Urothelium cell line (cell line): ENCODE data around the gene JAG2.

Experiments used
- DNase-seq: peaks from one replicate; pipeline ENCODE4 v3.0.0; 2011; ENCODE audit warnings: low spot score, mixed read lengths
- FAIRE-seq: peaks from 2 replicates; lab custom pipeline; 2011; peaks lifted over from hg19 to GRCh38; lab: Jason Lieb, UNC

Gene JAG2

DNA sequence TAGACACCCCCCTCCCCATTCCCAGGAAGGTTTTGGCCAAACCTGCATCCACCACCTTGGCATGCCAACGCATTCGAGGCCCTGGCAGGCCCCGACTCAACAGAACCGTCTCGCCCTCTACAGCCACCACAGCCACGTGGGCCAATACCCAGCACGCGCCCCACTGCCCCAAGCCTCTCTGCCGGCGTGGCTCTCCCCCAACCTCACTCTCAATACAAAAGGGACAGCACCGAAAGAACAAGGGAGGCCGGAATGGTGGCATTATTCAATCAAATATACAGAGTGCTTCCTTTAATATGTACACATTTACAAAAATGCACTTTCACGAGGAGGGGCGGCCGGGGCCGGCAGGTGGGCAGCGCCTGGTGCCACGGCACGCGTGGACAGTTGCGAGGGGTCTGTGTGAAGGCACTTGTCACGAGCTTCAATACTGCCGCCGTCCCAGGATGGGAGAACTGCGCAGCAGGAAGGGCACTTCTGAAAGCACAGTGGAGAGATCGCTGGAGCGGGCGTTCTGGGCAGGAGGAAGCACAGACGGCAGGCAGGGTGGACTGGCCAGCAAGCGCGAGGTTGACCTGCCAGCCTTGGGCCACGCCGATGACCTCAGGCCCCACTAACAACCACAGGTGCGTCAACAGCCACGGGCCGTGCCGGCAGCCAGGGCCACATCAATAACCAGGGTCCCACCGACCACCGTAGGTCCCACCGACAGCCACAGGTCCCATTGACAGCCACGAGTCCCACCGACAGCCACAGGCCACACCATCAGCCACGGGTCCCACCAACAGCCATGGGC, 26.9 kb downstream of the JAG2 start:
- no peak for FAIRE-seq
- no peak for DNase-seq

DNA sequence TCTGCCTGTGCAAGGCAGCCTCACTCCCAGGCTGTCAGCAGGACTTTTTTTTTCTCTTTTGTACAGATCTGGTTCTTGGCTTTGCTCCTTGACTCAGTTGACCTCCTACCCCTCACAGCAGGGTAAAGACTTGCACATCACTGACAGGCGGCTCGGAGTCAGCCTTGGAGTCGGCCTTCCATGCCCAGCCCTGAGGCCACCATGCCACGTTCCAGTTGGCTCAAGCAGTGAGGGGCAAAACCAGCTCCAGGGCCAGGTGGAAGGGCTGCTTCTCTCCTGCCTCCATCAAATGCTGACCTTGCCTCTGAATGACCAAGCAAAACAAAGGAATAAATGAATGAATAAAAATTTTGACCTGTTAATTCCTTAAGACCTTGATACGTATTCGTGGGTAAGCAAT, 27.6 kb downstream of the JAG2 start:
- FAIRE-seq (no peak), DNase-seq (no peak)

DNA sequence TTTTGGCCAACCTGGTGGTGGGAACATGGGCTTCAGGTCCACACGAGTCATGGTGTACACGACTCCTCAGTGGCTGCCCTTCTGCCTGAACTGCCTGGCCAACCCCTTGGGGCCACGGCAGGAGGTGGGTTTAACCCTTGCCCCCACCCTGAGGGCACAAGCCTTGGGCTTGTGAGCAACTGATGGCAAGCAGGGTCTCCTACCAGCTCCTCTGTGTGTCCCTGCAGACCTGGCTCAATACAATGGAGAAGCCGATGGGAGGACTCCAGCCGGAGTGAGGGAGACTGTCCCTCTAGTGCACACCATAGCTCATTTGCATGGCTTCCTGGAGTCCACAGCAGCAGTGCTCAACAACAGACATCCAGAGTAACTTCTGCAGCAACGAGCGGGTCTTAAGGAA, 28.0 kb downstream of the JAG2 start:
- FAIRE-seq: no peak

DNA sequence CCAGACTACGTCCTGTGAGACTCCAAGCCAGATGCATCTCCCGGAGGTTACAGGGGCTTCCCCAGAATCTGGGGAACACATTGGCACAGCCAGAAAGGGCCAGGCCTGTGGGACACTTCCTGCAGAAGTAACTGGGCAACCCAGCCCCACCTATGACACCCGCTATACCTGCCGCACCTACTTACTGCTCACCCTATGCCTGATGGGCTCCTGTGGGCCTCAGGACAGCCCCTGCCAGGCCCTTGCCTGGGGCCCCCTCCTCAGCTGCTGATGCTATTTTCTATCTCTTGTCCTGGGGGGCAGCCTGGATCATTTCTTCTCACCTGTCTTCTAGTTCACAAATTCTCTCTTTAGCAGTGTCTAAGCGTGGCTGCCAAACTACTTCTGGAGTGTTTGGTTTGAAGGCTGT, 28.7 kb downstream of the JAG2 start:
- no peak for DNase-seq
- FAIRE-seq: no peak

More for the DNA sequence above, 28.0 kb downstream of the JAG2 start:
- no peak for DNase-seq

DNA sequence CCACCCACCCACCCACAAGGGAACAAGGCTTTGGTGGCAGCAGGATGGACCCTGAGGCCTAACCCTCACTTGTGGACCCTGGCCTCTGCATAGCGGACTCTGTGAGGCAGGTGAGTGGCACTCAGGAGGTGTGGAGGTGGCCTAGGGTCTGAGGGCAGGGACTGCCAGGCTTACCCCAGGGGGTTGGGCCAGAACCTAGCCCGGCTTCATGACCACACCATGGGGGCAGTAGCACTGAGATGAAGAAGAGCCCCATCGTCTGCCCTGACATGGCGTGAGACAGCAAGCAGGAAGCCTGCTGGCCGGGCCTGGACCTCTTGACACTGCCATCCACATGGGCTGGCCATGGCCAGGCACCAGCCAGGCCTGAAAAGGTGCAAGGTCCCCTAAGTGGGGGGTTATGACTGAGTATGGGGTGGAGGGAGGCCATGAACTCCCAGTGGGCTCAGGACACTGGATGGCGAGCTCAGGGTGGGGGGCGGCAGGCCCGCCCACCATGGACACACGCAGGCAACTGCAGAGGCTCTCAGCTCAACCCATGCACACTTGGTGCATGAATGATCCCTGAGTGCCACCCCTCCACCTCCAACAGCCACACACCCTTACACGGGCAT, 29.3 kb downstream of the JAG2 start:
- DNase-seq (no peak), FAIRE-seq (no peak)

DNA sequence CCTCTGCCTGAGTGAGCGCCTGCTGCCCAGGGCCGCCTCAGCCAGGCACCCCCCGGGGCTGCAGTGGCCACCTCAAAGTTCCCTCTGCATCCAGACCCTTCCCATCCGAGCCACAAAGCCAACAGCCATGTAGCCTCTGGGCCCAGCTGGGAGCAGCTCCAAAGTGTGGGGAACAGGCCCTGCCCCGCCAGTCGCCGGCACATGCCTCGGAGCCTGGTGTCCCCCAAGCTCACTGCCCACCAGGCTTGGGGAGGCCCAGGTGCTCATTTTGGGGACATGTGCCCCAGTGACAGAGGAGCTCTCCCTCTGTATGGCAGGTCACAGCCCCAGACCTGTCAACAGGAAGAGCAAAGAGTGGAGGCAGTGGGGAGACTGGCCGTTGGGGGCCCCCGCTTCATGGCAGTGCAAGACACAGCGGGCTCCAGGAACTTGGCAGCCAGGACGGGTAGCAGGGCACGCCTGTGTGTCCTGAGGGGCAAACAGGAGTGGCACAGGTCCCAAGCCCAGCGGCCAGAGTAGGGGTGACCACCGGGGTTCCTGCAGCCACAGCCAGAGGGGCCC, 29.9 kb downstream of the JAG2 start:
- FAIRE-seq: no peak

DNA sequence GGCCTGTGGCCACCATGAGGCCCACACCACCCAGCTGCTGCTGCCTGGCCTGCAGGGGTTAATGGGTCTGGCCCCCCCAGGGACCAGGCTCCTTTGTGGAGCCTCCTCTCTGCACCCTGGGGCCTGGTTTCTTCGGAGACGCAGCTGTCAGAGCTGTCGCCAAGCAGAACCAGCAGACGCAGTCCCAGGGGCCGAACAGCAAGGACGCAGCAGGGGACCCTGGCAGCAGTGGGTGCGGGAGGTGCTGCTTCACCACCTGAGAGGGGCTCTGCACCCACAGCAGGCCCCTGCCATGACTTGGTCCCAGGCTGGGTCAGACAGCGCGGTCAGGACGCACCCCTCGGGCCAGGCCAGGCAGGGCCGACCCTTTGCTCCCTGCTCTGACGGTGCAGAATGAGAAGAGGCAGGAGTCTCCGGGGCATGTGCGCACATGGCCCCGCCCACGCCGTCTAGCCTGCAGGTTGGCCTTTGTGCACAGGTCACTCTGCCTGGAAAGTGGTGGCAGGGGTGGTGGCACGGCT, 30.5 kb downstream of the JAG2 start:
- DNase-seq: no peak
- FAIRE-seq: no peak

More for the DNA sequence above, 29.9 kb downstream of the JAG2 start:
- DNase-seq: no peak

DNA sequence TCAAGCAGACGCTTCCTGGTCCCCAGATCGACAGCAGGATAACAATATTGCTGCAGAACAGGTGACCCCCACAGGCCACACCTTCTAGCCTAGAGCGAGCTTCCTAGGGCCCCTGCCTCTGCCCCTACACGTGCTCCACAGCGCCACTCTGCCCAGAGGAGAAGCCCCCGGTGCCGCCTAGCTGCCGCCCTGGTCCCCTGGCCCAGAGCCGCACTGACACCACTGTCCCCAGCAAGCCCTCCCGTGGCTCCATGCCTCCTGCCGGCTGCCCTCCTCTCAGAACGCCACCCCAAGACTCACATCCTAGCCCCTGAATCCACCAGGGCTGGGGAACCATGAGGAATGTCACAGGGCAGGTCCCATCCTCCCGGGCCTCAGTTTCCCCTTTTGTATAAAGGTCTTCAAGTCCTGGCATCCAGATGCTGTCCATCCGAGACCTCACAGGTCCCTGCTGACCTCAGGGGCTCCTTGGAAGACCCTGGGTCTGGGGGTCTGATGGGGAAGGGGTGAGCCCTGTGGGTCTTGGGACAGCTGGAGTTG, 31.0 kb downstream of the JAG2 start:
- no peak for FAIRE-seq
- DNase-seq: no peak

DNA sequence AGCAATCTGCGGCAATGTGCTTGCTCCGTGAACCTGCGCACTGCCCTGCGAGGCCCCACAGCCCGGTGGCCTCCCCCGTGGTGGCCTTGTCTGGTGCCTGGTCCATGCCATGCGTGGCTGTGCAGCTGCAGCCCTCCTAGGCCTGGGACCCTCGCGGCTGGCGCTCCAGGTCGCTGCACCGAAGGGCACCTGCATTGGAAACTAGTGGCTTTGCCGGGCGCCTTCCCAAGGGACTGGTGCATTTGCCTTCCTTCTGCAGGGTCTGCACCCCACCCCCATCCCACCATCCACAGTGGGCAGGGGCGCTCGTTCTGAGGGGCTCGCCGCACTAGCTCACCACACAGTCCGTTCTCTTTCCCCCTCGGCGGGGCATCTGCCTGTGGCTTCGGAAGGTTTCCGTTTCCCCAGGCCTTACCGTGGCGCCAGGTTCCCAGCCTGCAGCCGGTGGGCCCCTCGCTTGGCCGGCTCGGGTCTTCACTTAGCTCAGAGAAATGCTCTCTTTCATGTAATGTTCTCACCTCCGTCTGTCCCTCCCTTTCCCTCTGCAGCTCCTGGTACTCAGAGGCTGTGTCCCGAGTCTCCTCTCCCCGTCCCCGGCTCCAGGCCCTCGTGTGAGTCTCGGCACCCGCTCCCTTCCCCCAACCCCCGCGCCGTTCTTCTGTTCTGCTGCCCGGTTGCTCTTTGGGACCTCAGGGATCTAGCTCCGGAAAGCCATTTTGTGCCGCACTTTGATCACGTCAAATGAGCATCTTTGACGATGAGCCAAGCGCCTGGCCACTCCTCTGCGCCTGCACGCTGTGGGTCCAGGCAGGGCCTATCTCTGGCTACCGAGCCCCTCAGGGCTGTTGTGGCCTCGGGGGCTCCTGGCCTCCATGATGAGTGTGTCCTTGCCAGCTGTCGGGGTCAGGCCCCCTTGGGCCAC, 31.9 kb downstream of the JAG2 start:
- no peak for DNase-seq
- FAIRE-seq: no peak

DNA sequence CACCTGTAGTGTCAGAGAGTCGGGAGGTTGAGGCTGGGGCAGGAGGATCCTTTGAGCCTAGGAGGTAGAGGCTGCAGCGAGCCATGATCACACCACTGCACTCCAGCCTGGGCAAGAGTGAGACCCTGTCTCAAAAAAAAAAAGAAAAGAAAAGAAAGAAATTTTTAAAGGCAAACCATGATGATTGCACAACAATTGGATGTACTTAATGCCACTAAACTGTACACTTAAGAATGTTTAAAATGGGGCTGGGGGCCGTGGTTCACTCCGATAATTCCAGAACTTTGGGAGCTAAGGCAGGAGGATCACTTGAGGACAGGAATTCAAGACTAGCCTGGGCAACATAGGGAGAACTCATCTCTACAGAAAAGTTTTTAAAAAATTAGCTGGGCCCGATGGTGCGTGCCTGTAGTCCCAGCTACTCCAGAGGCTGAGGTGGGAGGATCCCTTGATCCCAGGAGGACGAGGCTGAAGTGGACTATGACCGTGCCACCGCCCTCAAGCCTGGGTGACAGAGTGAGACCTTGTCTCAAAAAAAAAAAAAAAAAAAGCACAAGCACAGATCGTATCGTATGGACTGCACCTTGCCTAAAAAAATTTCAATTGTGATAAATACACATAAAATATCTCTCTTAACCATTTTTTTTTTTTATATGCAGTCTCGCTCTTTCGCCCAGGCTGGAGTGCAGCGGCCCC, 32.7 kb downstream of the JAG2 start:
- DNase-seq: no peak
- FAIRE-seq: no peak

DNA sequence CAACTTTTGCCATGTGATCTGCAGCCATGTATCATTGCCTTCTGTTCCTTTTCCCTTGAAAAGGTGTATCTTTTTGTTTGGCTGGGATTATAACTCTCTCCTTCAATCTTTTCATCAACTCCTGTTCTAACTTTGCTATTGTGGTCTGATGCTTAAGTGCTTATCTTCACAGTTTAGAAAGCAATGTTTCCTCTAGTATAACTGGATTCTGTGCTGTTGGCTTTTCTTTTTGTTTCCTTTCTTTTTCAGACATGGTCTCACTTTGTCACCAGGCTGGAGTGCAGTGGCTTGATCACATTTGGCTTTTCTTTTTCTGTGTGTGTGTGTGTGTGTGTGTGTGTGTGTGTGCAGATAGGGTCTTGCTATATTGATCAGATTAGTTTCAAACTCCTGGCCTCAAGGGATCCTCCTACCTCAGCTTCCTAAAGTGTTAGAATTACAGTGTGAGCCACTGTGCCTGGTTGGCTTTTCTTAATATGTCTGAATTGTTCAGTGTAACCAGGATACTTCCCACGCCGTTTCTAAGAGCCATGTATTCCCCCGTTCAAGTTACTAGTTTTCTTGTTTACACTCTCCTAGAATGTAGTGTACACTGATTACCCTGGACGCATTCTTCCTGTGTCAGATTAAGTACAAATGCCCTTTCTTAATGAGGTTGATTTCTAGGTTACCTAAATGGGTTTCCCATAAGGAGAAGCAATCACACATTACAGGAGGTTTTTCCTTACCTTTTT, 35.5 kb downstream of the JAG2 start:
- FAIRE-seq: no peak
- DNase-seq: no peak

DNA sequence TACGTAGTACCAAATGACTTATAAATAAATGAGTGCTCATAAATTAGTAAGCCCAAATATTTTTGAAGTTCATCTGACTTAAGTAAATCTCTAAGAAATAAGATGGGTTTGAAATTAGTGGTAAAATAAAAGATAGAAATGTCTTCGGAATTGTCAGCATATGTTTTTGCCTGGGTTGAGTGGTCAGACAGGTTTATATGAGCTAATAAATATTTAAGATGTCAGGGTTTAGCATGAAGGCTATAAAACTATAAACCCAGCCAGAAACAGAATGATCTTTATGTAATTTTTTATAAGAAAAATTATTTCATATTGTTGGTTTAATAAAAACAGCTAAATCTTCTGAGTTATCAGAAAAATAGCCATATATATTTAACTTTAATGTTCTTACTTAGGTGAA, 37.3 kb downstream of the JAG2 start:
- DNase-seq (no peak), FAIRE-seq (no peak)

DNA sequence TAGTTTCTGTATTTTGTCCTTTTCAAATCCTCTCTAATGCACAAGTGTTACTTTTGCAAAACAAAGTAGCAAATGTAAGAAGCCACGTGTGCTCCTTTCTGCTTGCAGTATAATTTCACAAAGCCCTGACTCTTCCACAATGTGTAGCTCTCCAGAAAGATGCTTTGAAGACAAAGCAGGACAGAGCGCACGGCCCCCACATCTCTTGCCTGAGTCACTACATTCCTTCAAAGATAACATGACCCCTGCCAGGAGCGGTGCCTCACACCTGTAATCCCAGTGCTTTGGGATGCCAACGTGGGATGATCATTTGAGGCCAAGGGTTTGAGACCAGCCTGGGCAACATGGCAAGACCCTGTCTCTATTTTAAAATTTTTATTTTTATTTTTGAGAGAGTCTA, 40.5 kb downstream of the JAG2 start:
- FAIRE-seq (no peak), DNase-seq (no peak)

DNA sequence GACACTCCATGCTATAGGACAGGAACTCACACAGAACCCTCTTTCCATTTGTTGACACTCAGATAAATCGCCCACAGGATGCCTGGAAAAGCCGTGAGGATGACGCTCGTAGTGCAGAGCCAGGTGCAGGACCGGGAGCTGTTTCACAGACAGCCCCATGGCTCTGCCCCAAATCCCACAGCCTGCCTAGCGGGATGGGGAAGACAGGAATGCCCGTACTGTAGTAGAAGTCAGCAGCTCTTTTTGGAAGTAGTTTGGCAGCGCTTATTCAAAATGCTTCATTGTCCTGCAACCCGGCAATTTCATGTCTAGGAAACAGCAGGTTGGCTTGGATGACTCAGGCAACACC, 41.6 kb downstream of the JAG2 start:
- no peak for FAIRE-seq
- no peak for DNase-seq

DNA sequence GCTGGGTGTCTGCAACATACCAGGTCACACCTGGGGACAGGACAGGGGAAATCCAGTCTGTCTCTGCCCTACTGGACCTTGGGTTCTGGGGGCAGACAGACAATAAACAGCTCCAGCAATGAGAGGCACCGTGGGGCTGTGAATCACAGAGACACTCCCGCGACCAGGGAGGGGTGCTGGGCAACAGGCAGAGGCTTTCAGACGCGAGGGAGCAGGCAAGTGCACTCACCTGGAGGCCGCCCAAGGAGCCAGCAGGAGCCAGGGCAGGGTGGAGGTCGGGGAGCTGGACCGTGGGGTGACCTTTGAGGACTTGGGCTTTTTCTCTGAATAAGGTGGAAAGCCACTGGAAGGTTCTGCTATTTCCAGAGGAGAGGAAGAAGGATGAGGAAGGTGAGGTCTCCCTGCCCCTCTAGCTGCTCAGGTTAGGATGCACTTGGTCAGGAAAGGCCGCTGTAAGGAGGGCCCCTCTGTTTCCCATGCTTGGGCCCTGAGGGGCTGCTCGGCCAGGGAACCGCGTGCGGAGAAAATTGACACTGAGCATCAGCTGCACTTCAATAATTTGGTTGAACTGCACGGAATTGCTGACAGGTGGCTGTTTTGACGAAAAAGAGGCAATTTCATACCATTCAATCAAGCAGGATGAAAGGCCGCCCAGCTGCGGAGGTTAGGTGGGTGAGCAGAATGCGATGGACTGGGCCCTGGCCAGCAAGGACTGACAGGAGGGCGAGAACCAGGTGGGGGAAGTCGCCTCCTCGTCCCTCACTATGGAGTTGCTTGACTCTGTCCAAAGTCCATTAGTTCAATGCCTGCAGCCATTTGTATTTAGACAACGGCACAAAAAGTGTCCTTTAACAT, 42.2 kb downstream of the JAG2 start:
- DNase-seq (no peak), FAIRE-seq (no peak)

DNA sequence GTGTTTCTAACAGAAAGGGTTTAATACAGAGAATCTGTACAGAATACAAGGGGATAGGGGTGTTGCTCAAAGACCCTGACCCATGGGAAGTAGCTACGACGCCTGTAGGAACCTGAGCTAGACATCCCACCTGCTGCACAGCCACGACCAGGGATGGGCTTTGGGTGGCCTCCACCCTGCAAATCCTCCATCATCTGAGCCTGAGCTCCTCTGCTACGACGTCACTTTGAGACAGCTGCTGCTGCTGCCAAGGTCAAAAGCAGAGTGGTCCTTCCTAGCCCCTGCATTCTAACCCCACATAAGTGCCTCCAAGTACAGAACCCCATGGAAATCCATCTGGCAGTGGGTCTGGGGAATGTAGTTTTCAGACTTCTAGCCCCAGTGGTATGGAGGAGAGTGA, 43.8 kb downstream of the JAG2 start:
- no peak for DNase-seq
- FAIRE-seq: no peak

DNA sequence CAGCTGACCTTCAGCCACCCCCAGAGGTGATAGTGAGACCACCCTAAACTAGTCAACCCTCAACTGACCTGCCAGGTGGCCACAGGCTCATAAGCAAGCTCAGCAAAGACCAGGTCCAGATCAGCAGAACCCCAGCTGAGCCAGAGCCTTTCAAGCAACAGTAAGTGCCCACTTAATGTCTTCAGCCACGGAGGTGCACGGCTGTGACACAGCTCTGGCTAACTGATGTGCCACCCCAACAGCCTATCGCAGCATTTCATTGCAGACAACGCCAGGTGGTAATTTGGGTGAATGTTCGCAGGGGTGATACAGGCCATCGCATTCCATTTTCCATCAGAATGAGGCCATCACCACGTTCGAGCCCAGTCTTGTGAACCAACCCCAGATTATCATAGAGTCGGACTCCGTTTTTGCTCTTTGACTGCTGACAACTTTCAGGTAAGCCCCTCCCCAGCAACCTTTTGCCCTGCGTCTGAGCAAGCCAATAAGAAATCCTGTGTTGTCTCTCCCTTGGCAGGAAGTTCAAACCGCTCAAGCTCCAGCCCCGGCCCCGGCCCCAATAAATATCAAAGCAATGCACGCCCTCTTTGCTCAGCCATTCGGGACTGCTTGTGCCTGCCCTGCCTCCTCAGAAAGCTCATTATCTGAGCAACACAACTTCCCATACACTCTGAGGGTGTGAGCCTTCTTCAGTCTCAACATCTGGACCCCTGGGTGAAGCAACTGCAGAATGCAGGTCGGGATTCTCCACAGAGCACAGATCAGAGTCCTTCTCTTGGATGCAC, 44.4 kb downstream of the JAG2 start:
- DNase-seq (no peak), FAIRE-seq (no peak)
